Uterus (tissue), 2 donors: Measurements from ENCODE around the gene ITGA11.

Experiments used
- CTCF ChIP-seq, 4 experiments: fragments of 200-600 bp in 2 of 4; fragments of 450-650 bp in 2 of 4; sonication (generic) in 2 of 4; IDR thresholded peaks; one replicate each; pipeline ENCODE4 v1.5.1; 2016 to 2019; ENCODE audit warnings: antibody characterized with exemption in 4 of 4, mild to moderate bottlenecking in 2 of 4, moderate library complexity in 1 of 4
- POLR2A ChIP-seq, 2 donors: fragments of 450-650 bp; IDR thresholded peaks; one replicate each; pipeline ENCODE4 v1.6.1; 2016; ENCODE audit warnings: antibody characterized with exemption in 2 of 2, mild to moderate bottlenecking in 1 of 2, moderate library complexity in 1 of 2

- TF ChIP-seq CTCF (IDR thresholded peaks at IDR 0.05), result no peak
- TF ChIP-seq POLR2A (IDR thresholded peaks at IDR 0.05), result no peak
These were observed 109.2 kb downstream of the ITGA11 start for GRCh38 chr15:68322796-68323195.
